A549 (cell line): ENCODE measurements around the gene PPP1R18.

Experiments used
- BHLHE40 ChIP-seq: IDR thresholded peaks from 2 replicates; pipeline ENCODE4 v1.6.1; 2012; ENCODE audit warnings: low read depth, low read length, inconsistent platforms
- CEBPB ChIP-seq, 2 experiments: fragments of >200 bp in 1 of 2; sonication (Bioruptor Twin) in 1 of 2; formaldehyde crosslinking in 1 of 2; IDR thresholded peaks; 2 replicates each; pipeline ENCODE4 v1.6.1; 2012 to 2016
- CTCF ChIP-seq: fragments of >200 bp; sonication (Bioruptor Twin); formaldehyde crosslinking; IDR thresholded peaks from 3 replicates; pipeline ENCODE4 v1.5.1; 2016
- EP300 ChIP-seq, 2 experiments: fragments of >200 bp; sonication (Bioruptor Twin); formaldehyde crosslinking; IDR thresholded peaks; 2 replicates in 1 of 2; 3 replicates in 1 of 2; pipeline ENCODE4 v1.6.1; 2016 to 2017
- ESRRA ChIP-seq: fragments of 150-350 bp; IDR thresholded peaks from 2 replicates; pipeline ENCODE4 v1.6.1; 2014; ENCODE audit warnings: mild to moderate bottlenecking, low read length, borderline replicate concordance
- JUN ChIP-seq, 2 experiments: fragments of >200 bp; sonication (Bioruptor Twin); formaldehyde crosslinking; IDR thresholded peaks; 2 replicates in 1 of 2; 3 replicates in 1 of 2; pipeline ENCODE4 v1.6.1; 2016 to 2017
- MAX ChIP-seq: IDR thresholded peaks from 2 replicates; pipeline ENCODE4 v1.6.1; 2012
- POLR2A ChIP-seq: IDR thresholded peaks from 2 replicates; pipeline ENCODE4 v1.6.1; 2012; ENCODE audit warnings: mild to moderate bottlenecking, low read length

GRCh38 chr6:30684386-30685156, 1.9 kb downstream of the PPP1R18 start:
- TF ChIP-seq POLR2A: no peak
- no peak for TF ChIP-seq CTCF
- TF ChIP-seq EP300 (IDR thresholded peaks at IDR 0.05): no peak
- no peak for TF ChIP-seq JUN (IDR thresholded peaks at IDR 0.05)
- no peak for TF ChIP-seq MAX
- no peak for TF ChIP-seq BHLHE40
- no peak for TF ChIP-seq CEBPB (IDR thresholded peaks at IDR 0.05)
- no peak for TF ChIP-seq ESRRA
